Posterior vena cava (tissue), 2 donors: ENCODE results near the gene SHANK1. TPM values are rescaled to one million over a fixed set of nuclear protein-coding genes. Genes with fewer than 3 reads are reported as not detected.
A peak's percentile ranks its signal among the peaks of the same experiment; 100 is the strongest.

Source experiments
- DNase-seq: peaks from one replicate; pipeline ENCODE4 v3.0.0-alpha.2; 2020; ENCODE audit warnings: low spot score
- intact Hi-C, 2 donors: fragments of 100-400 bp; cut with DNase I; formaldehyde crosslinking; loops; one replicate each; pipeline versions ENCODE4 v1.14.1 to v1.14.2; 2022 to 2023
- total RNA-seq, 2 donors: library from RNA; stranded (reverse); fragmentation: NEBNext Ultra II Directional; extraction: Animal tissue kit (Norgen Biotek cat#: 25700); gene quantifications; one replicate each; pipeline ENCODE4 v1.2.1, GENCODE V29; 2021
- donor health status: DM: yes; HTN: yes; CAD: no.
- donor health status: DM: yes; HTN: yes; CAD: no.

The SHANK1 gene
- total RNA-seq, 2 donors from 2014 or later, result 0.19 to 0.37 TPM

- no peak for DNase-seq
- intact Hi-C loops, result no loop called here
These were observed 51.8 kb downstream of the SHANK1 start for GRCh38 chr19:50667759-50668231.

GRCh38 chr19:50667177-50667758 is 52.3 kb downstream of the SHANK1 start:
- intact Hi-C loops, result no loop called here
- no peak for DNase-seq

DNA sequence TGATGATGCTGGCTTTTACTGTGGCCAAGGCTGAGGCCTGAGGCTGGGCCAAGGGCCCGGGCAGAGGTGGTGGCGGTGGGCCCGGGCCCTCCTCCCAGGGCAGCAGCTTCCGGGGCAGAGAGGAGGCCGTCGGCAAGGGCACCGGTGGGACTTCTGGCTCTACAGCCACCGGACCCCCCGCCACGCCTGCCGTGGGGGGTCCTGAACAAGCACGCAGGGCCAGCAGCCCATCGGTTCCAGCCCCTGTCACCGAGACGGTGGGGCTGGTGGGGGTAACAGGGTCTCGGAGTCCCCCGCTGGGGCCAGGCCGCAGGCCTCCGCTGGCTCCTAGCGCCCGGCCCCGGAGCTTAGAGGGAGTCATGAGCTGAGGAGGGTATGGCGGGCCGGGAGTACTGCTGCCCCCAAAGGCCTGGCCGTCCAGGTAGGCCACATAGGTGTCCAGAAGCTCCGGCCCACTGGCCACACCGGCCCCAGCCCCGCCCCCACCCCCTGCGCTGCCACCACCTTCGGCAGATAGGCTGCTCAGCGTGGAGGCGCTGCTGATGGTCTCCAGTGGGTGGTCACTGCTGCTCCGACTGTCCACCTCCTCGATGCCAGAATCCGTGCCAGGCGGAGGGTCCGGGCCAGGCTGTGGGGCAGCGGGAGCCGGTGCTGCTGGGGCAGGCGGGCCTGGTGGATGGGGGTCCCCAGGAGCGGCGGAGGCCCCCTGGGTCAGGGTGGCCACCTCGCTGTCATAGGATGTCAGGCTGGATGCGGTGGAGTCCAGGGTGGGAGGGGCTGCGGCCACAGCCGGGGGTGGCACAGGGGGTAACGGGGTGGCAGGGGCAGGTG is 53.0 kb downstream of the SHANK1 start:
- intact Hi-C loops, result no loop called here
- no peak for DNase-seq

DNA sequence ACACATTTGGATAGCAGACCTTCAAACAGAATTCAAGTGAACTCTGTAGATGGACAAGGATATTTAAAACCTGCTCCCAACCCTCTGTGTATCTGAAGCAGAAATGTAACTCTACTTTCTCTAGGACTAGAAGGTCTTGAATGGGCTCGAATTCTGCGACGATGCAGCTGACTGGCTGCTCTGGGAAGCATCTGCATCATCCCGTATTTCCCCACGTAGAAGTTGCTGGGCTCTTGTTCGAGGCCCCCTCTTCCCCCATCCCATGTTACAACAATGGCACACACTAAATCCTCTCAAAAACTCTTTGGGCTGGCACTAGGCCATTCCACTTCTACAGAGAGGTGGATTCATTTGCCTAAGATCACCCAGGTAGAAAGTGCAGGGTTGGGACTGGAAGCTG is 55.4 kb downstream of the SHANK1 start:
- DNase-seq, result no peak
- intact Hi-C loops, result no loop called here

DNA sequence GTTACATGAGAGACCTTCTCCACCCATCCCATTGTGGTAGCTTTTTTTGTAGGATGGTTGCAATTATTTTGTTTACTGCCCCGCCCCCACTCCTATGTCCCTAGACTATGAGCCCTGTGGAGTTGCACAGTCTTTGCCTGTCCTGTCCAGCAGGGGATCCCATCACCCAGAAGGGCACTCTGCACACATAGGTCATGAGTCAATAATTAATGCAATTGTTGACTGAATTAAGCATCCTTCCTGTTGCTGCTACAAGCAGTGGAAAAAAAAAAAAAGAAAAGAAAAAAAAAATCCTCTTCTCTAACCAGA is 56.2 kb downstream of the SHANK1 start:
- intact Hi-C loops, result no loop called here

DNA sequence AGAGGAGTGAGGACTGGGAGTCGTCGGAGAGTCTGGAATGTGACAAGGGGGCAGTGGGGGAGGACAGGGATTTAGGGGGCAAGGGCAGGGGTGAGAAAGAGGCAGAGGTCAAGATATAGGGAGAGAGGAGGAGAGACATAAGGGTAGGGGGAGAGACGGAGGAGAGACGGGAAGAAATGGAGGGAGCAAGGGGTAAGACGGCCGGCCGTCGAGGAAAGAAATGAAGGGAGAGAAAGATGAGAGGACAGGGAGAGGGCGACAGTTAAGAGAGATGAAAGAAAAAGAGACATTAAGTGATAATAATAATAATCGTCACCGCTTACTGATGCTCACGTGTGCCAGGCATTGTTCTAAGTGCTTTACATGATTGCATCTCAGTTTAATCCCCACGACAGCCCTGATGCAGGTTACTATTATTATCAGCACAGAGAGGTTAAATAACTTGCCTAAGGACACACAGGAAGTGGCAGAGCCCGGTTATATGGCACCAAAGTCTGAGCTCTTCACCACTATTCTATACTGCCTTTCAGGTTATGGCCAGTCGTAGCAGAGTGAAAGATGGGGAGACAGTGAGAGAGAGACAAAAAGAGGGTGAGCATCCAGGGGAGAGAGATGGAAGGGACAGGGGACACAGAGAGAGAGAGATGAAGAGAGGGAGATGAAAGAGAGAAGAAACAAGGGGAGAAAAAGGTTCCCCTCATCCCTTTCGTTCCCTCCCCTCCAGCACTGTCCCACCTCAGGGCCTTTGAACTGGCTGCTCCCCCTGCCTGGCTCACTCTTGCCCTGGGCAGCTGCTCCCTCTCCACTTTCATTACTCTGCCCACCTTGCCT is 56.7 kb downstream of the SHANK1 start:
- intact Hi-C loops, result no loop called here
- no peak for DNase-seq

More for the DNA sequence above, 56.2 kb downstream of the SHANK1 start:
- DNase-seq, result no peak

DNA sequence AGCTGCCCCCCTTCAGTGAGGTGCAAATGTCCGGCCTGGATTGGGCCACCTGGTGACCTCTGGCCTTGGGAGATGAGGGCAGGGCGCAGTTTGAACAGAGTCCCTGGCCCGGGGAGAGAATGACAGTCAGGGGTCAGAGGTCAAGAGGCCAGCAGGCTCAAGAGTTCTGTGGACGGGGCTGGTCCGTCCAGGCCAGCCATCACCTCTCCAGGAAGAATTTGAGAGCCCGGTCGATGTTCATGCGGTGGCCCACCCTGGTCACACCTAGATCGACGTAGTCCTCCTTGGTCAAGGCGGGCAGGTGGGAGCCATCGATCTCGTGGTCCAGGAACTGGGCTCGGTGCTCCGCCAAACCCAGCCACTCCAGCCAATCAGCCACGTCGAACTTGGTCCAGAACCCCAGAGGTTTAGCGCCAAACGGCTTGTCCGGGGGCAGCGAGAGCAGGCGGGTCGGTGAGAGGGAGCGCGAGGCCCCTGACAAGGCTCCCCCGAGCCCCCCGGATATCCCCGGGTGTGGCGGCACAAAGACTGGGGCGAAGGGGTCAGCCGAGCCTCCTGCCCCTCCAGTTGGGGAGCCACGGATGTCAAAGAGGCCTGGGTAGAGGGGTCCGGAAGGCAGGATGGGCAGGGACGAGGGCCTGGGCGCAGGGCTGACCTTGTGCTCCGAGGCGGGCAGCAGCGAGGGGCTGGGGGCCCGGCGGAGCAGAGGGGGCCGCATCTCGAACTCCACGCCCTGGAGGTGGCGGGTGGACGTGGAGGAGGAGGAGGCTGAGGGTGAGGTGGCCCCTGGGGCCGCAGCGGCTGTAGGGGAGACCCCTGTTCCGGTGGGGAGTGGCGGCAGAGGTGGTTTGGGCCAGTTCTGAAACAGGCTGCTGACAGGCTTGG is 57.6 kb downstream of the SHANK1 start:
- intact Hi-C loops, result no loop called here
- no peak for DNase-seq

- intact Hi-C loops, result no loop called here
- DNase-seq, result no peak
These were observed 58.6 kb downstream of the SHANK1 start for GRCh38 chr19:50661023-50661422.

DNA sequence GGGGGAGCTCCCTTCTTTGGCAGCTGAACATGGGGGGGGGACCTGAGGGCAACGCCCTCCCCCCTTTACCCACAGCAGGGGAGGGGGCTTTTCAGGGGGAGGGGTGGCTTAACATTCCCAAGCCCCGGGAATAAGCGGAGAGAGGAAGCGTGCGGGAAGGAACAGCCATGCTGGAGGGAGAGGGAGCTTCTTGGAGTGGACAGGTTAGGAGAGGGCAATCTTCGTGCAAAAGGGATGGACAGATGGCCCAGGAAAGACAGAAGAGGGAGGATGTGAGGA is 59.6 kb downstream of the SHANK1 start:
- DNase-seq, result no peak
- intact Hi-C loops, result no loop called here

- intact Hi-C loops, result loop anchor here in 1 of 2 donors (5.0 kb wide), 1 partner anchor 402 kb away; no protein-coding TSS in a partner anchor
- DNase-seq, result no peak
These were observed 60.1 kb downstream of the SHANK1 start for GRCh38 chr19:50659318-50660087.

- intact Hi-C loops, result loop anchor here in 1 of 2 donors (5.0 kb wide), 1 partner anchor 401 kb away; no protein-coding TSS in a partner anchor
- DNase-seq, result no peak
These were observed 60.9 kb downstream of the SHANK1 start for GRCh38 chr19:50658441-50659317.

- intact Hi-C loops, result loop anchor here in 1 of 2 donors (5.0 kb wide), 1 partner anchor 401 kb away; no protein-coding TSS in a partner anchor
- peak; percentile 95 for DNase-seq
These were observed 61.7 kb downstream of the SHANK1 start for GRCh38 chr19:50657712-50658440.

- intact Hi-C loops, result loop anchor here in 1 of 2 donors (5.0 kb wide), 1 partner anchor 400 kb away; no protein-coding TSS in a partner anchor
- DNase-seq, result no peak
These were observed 62.4 kb downstream of the SHANK1 start for GRCh38 chr19:50657222-50657669.

DNA sequence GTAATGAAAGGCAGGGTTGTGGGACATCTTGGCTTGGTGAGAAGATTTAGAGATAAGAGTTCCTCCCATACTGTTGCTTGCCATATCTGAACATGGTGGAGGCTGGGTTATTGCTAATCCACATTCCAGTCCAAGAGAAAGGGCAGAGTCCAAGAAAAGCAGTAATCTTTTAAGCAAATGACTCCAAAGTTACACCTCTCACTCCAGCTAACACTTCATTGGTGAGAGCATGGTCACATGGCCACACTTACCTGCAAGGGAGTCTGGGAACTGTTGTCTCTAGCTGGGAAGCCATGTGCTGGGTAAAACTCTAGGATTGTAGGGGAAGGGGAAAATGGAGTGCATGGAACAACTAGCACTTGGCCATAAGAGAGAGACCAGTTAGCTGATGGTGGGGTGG is 64.7 kb downstream of the SHANK1 start:
- intact Hi-C loops, result loop anchor here in 1 of 2 donors (5.0 kb wide), 1 partner anchor 398 kb away; no protein-coding TSS in a partner anchor

DNA sequence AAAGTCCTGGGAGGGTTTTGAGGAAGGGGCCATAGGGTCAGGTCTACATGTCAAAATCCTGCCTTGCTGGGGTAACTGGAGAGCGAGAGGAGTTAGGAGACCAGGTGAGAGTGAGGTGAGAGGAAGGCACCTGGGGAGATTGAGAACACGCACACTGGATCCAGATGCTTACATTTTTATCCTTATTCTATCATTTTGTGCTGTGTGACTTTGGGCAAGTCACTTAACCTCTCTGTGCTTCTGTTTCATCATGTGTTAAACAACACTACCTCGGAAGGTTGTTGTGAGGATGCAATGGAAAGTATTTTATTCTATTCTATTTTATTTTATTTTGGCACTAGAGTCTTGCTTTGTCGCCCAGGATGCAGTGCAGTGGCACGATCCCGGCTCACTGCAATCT is 66.9 kb downstream of the SHANK1 start:
- DNase-seq, result no peak
- intact Hi-C loops, result no loop called here

More for the DNA sequence above, 64.7 kb downstream of the SHANK1 start:
- DNase-seq, result no peak

GRCh38 chr19:50651174-50651573 is 68.4 kb downstream of the SHANK1 start:
- intact Hi-C loops, result no loop called here
- DNase-seq, result no peak
